Measurements from ENCODE around the gene MEIS2. TPM values are rescaled to one million over a fixed set of nuclear protein-coding genes. Genes with fewer than 3 reads are reported as not detected.

The MEIS2 gene
- total RNA-seq, 2 experiments from 2014 or later = not detected

DNA sequence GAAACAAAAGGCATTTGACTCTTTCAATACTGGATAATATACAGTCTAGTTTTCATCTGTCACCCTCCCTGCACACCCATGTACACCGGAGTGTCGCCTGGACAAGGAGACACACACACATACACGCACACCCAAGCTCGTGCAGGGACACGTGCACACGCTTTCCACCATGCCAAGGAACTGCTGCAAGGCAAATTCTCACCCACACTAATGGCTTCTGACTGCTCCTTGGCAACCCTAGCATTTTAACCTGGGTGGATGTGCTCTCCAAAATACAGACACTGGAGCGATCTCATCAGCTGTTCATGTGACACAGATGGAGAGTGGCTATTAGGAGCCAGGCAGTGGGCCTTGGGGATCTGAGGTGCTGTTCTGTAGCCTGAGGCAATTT is 61.6 kb downstream of the MEIS2 start:
- Mint-ChIP-seq H3K27me3 (no peaks in the 10 kb centered on the region), H3K9me3 (no peaks in the 10 kb centered on the region), H3K36me3 (no peaks in the 10 kb centered on the region), H3K4me3 (no peak overlapping the region), H3K4me1 (ENCODE audit: low read depth) (no peaks in the 10 kb centered on the region), H3K27ac (no peak overlapping the region)
- intact Hi-C loops (cut with micrococcal nuclease) = no loop called here
- no peak for DNase-seq
- POLR2A ChIA-PET = no interaction called here
- CTCF ChIA-PET = no interaction called here

DNA sequence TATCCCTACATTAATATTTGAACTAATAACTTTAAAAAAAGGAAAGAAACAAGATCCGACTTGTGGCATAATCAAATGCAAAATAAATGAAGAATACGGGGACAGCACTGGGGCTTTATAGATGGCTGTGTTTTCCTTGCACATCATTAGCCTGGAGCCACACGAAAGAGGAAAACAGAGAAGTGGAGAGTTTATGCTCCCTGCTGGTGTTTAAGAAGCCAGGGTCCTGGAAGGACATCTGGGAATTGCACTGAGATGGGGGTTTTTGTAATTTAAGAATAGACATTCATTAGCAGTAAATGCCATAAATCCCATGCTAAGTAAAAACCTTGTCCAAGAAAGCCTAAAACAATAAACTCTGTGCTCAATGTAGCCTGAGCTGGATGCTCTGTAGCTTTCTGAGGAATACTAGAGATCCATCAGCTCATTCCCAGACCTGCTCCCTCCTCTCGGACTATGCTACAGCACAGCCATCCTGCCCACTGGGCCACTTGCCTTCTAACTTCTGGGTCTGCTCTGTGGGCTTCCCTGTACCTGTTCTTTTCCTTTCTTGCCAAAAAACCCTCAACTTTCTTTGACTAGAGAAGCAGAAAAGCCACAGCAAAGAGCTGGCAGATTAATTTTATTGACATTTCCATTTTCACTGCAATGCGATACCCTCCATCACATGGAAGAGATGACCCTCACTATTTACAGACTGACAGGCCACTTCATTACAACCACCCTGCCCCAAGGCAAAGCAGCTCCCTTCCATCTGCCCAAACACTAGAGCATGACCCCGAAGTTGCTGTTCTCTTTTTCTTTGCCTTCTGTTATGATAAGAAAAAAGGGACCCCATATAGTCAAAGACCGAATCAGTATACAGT is 62.3 kb downstream of the MEIS2 start:
- intact Hi-C loops (cut with micrococcal nuclease) = no loop called here
- CTCF ChIA-PET = no interaction called here
- Mint-ChIP-seq H3K36me3 (no peaks in the 10 kb centered on the region), H3K9me3 (no peaks in the 10 kb centered on the region), H3K27me3 (no peaks in the 10 kb centered on the region), H3K4me3 (no peak overlapping the region), H3K27ac (no peak overlapping the region), H3K4me1 (ENCODE audit: low read depth) (no peaks in the 10 kb centered on the region)
- POLR2A ChIA-PET = no interaction called here
- no peak for DNase-seq

DNA sequence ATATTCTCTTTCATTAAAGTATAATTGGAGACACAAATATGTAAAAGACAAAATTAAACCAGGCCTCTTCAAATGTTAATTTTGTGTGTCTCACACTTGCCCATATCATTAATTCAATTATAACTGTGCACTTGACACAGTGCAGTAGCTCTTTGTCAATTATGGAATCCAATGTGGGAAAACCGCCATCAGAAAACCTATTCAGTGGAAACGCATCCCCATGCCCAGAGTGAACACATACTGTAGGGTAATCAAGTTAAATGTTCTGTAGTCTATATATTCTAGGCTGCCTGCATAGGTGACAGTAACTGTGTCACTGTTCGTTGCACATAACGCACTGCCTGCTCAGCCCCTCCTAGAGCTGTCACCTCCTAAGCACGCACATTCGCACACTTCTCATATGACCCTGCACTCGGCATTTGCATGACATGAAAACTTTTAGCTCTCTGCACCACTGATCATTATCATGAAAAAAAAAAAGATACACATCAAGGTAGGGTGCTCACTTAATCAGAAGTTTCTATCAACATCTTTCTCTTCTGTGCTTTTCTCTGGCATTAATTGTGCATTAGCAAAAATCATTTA is 63.2 kb downstream of the MEIS2 start:
- CTCF ChIA-PET = interaction anchor here (1.2 kb wide), 1 partner anchor 46 kb away, joined by 3 read pairs; no protein-coding TSS in a partner anchor
- H3K4me3 Mint-ChIP-seq = no peak overlapping the region
- H3K27me3 Mint-ChIP-seq = no peaks in the 10 kb centered on the region

DNA sequence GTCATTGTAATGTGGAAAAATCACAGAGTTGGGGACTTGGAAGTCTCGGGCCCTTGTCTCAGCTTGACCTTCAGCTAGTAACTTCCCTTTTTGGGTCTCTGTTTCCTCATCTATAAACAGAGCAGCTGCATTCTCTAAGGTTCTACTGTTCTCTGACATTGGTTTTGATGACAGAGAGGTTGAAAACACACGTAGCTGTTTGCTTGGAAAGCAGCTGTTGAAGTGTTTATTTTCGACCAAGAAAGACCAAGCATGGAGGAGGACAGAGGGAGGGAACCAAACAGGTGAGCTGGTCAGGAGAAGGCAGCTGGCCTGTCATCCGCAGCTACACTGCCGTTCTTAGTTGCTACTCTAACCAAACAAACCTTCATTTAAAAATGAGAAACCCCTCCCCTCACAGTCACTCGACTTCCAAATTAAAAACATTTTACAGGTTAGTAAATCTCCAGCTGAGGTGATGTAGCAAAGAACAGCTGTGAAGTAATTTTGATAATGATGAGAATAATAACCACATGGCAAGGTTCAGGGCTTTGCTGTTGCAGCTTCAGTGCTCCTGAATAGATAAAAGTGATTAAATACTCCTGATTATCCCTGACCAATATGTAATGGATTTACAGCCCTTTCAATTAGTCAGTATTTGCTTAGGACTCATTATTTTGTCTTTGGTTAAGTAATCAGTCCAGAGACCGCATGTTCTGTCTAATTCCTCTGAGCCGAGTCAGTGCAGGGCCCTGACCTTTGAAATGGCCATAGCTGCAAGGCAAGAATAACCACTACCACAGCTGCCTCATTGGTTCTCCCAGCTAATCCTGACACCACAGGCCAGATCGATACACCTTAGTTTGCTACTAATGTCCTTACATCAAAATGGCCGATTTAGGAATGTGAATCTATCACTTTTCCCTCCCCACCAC is 65.3 kb downstream of the MEIS2 start:
- Mint-ChIP-seq H3K27ac (no peak overlapping the region), H3K4me1 (ENCODE audit: low read depth) (no peaks in the 10 kb centered on the region), H3K9me3 (no peaks in the 10 kb centered on the region), H3K4me3 (no peak overlapping the region), H3K36me3 (no peaks in the 10 kb centered on the region), H3K27me3 (no peaks in the 10 kb centered on the region)
- intact Hi-C loops (cut with micrococcal nuclease) = no loop called here
- ChIA-PET CTCF (no interaction called here), POLR2A (no interaction called here)
- DNase-seq = no peak

More for the DNA sequence above, 63.2 kb downstream of the MEIS2 start:
- POLR2A ChIA-PET = no interaction called here
- no peak overlapping the region for H3K27ac Mint-ChIP-seq
- H3K4me1 Mint-ChIP-seq (ENCODE audit: low read depth) = no peaks in the 10 kb centered on the region
- no peak for DNase-seq
- intact Hi-C loops (cut with micrococcal nuclease) = no loop called here
- H3K36me3 Mint-ChIP-seq = no peaks in the 10 kb centered on the region
- no peaks in the 10 kb centered on the region for H3K9me3 Mint-ChIP-seq

DNA sequence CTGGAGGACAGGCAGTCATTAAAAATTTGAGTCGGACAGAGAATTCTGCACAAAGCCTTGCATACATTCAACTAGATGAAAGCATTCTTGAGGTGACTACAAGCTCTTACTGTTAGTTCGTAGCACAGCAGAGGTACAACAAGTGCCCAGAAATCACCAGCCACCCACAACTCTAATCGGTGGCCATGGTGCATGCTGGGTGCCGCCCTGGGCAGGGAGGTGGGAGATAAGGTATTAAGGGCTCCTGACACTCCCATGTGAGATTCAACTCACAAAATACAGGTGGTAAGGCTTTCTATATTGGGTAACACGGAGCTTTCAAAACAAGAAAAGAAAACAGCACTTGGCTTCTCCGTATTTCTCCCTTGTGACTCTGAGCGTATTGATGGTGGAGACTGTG is 66.0 kb downstream of the MEIS2 start:
- H3K27ac Mint-ChIP-seq = no peak overlapping the region
- POLR2A ChIA-PET = no interaction called here

DNA sequence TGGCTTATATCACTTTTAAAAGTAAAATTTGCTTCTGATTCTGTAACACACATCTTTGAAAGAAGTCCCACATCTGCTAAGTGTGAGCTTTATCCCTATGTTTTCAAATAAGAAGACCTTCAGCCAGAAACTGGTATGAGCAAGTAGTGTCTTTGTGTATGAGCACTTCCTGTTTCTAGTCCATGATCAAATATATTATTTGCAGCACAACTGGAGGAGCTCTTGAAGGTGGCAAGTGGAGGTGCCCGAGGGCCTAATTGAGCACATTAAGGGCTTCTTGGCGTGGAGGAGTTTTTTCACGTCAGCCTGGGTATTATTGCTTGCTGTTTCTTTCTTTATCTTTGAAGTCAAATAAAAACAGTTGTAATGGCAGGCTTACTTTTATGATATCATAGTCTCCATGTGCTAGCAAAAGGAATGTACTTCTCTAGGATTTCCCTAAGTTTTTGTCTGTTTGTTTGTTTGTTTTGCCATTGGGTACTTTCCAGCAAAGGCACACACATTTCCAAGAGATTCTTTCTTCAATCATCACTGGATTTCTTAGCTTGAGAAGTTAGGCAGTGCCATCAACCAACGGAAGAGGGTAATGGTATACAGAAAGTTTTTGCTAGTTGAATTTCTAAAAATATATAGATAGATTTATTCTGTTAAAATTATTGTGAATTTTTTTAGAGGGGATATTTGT is 68.1 kb downstream of the MEIS2 start:
- ChIA-PET POLR2A (no interaction called here), CTCF (no interaction called here)
- Mint-ChIP-seq H3K4me1 (ENCODE audit: low read depth) (no peaks in the 10 kb centered on the region), H3K27ac (no peak overlapping the region), H3K36me3 (no peaks in the 10 kb centered on the region), H3K9me3 (no peaks in the 10 kb centered on the region), H3K27me3 (no peaks in the 10 kb centered on the region), H3K4me3 (no peak overlapping the region)
- DNase-seq = no peak
- intact Hi-C loops (cut with micrococcal nuclease) = no loop called here

More for the DNA sequence above, 66.0 kb downstream of the MEIS2 start:
- Mint-ChIP-seq H3K27me3 (no peaks in the 10 kb centered on the region), H3K36me3 (no peaks in the 10 kb centered on the region), H3K9me3 (no peaks in the 10 kb centered on the region), H3K4me1 (ENCODE audit: low read depth) (no peaks in the 10 kb centered on the region), H3K4me3 (no peak overlapping the region)
- intact Hi-C loops (cut with micrococcal nuclease) = no loop called here
- CTCF ChIA-PET = no interaction called here
- no peak for DNase-seq

DNA sequence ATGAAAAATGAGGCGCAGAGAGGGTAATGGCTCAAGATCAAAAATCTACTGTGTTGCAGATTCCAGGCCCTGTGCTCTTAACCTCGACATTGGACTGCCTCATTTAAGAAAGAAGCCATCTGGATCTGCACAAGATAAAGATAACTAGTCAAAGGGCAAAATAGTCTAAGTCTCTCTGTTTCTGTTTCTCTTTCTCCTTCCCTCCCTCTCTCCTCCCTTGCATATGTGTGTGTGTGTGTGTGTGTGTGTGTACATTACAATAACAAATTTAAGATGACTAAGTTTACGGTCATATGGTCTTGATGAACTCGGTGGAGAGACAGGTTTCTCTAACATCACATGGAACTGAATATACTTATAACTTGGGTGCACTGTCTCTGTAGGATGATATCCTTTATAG is 69.2 kb downstream of the MEIS2 start:
- DNase-seq = no peak
- intact Hi-C loops (cut with micrococcal nuclease) = no loop called here
- H3K9me3 Mint-ChIP-seq = no peaks in the 10 kb centered on the region
- no peak overlapping the region for H3K4me3 Mint-ChIP-seq
- no peaks in the 10 kb centered on the region for H3K27me3 Mint-ChIP-seq
- H3K36me3 Mint-ChIP-seq = no peaks in the 10 kb centered on the region
- no peak overlapping the region for H3K27ac Mint-ChIP-seq
- ChIA-PET POLR2A (no interaction called here), CTCF (no interaction called here)
- no peaks in the 10 kb centered on the region for H3K4me1 Mint-ChIP-seq (ENCODE audit: low read depth)

DNA sequence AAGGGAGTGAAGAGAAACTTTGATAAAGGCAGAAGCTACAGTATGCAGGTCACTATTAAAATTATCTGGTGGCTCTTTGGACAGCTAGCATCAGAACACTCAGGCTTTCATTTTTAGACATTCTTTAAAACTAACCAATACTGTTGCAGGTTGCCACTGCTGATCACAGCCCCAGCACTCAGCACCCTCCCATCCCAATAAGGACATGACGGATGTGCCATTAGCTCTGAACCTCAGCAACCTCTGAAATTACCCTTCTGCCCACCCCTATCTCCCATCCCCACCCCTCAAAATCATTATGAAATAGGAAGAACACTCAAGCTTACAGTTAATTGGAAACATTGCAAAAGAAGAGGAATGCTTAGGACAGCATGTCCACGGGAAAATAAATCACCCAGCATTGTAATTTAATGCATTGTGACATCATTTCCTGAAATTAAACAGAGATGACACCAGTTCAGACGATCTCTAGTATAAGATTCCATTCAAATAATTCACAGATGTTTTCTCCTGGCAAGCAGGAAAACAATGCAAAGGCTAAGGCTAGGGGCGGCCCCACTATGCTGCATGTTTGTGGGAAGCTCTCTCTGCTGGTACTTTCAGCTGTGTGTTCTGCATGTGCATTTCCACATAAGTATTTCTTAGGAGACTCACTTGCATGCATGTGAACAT is 71.6 kb downstream of the MEIS2 start:
- ChIA-PET POLR2A (no interaction called here), CTCF (no interaction called here)
- Mint-ChIP-seq H3K27ac (no peak overlapping the region), H3K36me3 (no peaks in the 10 kb centered on the region), H3K27me3 (no peaks in the 10 kb centered on the region), H3K9me3 (no peaks in the 10 kb centered on the region), H3K4me3 (no peak overlapping the region), H3K4me1 (ENCODE audit: low read depth) (no peaks in the 10 kb centered on the region)
- no peak for DNase-seq
- intact Hi-C loops (cut with micrococcal nuclease) = no loop called here

GRCh38 chr15:37020852-37021251 is 79.5 kb downstream of the MEIS2 start:
- no peak for DNase-seq
- ChIA-PET CTCF (no interaction called here), POLR2A (no interaction called here)
- Mint-ChIP-seq H3K27me3 (no peaks in the 10 kb centered on the region), H3K27ac (no peak overlapping the region), H3K36me3 (no peaks in the 10 kb centered on the region), H3K4me1 (ENCODE audit: low read depth) (no peaks in the 10 kb centered on the region), H3K9me3 (no peaks in the 10 kb centered on the region), H3K4me3 (no peak overlapping the region)
- intact Hi-C loops (cut with micrococcal nuclease) = no loop called here

GRCh38 chr15:37019479-37020433 is 80.6 kb downstream of the MEIS2 start:
- DNase-seq = no peak
- CTCF ChIA-PET = no interaction called here
- Mint-ChIP-seq H3K36me3 (no peaks in the 10 kb centered on the region), H3K27me3 (no peaks in the 10 kb centered on the region), H3K4me3 (no peak overlapping the region), H3K27ac (no peak overlapping the region), H3K4me1 (ENCODE audit: low read depth) (no peaks in the 10 kb centered on the region), H3K9me3 (no peaks in the 10 kb centered on the region)
- POLR2A ChIA-PET = no interaction called here
- intact Hi-C loops (cut with micrococcal nuclease) = no loop called here

DNA sequence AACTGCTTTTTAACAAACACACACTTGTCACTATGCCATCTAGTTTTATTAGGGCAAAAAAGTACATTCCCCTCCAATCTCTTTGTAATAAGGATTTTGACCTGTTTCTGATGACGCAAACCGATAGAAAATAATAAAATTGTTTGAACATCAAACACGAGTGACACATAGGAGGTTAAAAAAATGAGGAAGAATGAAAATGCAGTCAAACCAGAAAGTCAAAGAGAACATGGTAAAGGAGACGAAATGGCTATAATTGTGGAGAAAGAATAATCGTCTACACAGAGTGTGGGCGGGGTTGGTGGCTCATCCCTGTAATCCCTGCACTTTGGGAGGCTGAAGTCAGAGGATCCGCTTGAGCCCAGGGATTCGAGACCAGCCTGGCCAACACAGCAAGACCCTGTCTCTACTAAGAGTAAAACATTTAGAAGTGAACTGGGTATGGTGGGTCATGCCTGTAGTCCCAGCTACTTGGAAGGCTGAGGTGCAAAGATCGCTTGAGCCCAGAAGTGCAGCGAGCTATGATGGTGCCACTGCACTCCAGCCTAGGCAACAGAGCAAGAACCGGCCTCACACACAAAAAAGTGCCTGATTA is 83.2 kb downstream of the MEIS2 start:
- no peaks in the 10 kb centered on the region for H3K4me1 Mint-ChIP-seq (ENCODE audit: low read depth)
- intact Hi-C loops (cut with micrococcal nuclease) = no loop called here
- H3K27me3 Mint-ChIP-seq = no peaks in the 10 kb centered on the region
- H3K9me3 Mint-ChIP-seq = no peaks in the 10 kb centered on the region
- no peak overlapping the region for H3K27ac Mint-ChIP-seq
- ChIA-PET CTCF (no interaction called here), POLR2A (no interaction called here)
- no peaks in the 10 kb centered on the region for H3K36me3 Mint-ChIP-seq
- no peak for DNase-seq
- H3K4me3 Mint-ChIP-seq = no peak overlapping the region

All from activated CD4-positive, alpha-beta memory T cell treated with anti-CD3 and anti-CD28 coated beads for 36 hours (primary cell).